DMS79 (cell line): Measurements from ENCODE around the gene PAPPA2.
"Not testable (repeated sequence)": the region's sequence is repeated elsewhere in the genome, so short reads cannot be mapped to it uniquely, and the experiment has no call there.

Source experiments
- DNase-seq: peaks from one replicate; lab custom pipeline; 2025; lab: John Stamatoyannopoulos, UW

PAPPA2 gene

DNA sequence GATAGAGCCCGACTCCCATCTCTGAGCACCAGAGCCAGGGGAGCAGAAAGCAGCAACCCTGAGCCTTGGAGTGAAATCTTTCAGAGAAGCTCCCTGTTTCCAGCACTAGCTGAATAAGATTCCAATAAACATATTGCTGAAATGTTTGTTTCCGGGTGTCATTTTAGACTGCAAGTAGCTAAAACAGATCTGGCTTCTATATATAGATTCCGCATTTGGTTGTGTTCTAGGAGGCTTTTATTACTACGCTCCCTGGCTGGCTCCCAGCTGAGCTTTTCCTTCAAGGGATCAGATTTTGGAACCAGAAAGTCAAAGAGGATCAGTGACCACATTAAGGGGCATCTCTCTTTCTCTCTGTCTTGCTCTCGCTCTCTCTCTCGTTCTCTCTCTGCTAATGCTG is 88.2 kb downstream of the PAPPA2 start:
- no peak for DNase-seq

- no peak for DNase-seq
These were observed 89.4 kb downstream of the PAPPA2 start for GRCh38 chr1:176552217-176552991.

- DNase-seq, result no peak
These were observed 90.0 kb downstream of the PAPPA2 start for GRCh38 chr1:176552999-176553398.

DNA sequence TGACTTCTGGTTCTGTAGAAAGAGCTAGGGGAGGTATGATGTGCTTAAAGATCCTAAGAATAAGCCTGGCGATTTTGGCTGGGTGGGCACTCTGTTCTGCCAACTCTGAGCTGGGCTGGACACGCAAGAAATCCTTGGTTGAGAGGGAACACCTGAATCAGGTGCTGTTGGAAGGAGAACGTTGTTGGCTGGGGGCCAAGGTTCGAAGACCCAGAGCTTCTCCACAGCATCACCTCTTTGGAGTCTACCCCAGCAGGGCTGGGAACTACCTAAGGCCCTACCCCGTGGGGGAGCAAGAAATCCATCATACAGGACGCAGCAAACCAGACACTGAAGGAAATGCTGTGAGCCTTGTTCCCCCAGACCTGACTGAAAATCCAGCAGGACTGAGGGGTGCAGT is 93.3 kb downstream of the PAPPA2 start:
- DNase-seq, result no peak

GRCh38 chr1:176557543-176558258 is 94.7 kb downstream of the PAPPA2 start:
- DNase-seq, result no peak

DNA sequence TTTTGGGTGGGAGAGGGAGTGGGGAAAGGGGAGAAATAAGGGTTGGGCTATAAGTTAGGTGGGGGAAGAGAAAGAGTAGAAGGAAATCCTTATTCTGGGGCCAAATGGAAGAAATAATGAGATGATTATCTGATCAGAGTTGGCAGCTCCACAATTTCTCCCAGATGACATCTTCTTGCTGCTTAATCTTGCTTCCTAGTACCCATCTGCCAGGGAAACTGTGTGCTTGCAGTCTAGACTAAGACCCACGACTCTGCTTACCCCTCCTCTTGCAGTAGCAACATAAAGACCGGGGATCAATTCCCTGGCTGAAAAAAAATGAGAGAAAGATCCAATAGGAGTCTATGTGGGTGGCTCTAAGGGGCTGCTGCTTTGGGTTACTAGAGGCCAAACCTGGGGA is 95.6 kb downstream of the PAPPA2 start:
- DNase-seq, result no peak

- no peak for DNase-seq
These were observed 96.5 kb downstream of the PAPPA2 start for GRCh38 chr1:176559474-176559873.

- peak; percentile 4 for DNase-seq
These were observed 96.9 kb downstream of the PAPPA2 start for GRCh38 chr1:176559878-176560277.

GRCh38 chr1:176560681-176561080 is 97.7 kb downstream of the PAPPA2 start:
- no peak for DNase-seq

- not testable (repeated sequence) for DNase-seq
These were observed 98.8 kb downstream of the PAPPA2 start for GRCh38 chr1:176561761-176562160.

DNA sequence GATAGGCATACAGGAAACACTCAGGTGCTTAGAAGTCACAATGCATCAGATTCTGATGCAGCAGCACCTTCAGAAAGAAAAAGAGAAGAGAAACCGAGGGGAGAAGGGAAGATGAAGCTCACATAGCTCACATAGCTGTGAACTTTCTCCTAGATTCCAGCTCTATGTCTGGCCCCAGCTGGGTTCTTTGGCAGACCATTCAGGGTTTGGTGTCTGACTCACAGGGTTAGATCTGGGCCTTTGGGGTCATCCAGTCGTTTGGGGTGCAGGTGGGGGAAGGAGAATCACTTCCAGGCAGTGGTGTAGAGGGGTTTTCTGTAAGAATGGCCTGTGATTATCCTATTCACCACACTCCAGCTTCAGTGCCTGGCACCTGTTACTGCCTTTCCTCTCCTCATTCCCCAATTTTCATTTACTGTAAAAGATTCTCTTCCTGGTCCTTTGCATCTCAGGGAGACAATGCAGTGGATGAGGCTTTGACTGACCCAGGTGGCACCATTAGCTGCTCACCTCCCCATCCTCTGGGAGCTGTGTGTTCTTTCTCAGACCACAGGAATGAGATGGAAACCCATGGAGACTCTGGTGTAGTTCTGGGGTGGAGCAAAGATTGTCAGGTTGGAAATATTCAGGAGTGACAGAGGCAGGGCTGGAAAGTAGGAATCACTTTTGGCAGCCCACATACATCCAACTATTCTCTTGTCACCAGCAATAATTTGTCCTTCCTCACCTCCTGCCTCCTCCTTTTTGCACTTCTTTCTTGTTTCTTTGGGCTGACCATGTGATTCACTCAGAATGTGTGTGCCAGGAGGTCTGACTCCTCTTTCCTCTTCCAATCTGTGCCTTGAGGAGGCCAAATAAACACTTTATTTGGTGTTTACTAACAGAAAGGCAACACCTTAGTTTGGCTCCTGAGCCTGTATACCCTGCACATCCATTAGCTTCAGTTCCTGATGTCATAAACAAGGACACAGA is 103.3 kb downstream of the PAPPA2 start:
- DNase-seq, result no peak

- DNase-seq, result no peak
These were observed 104.3 kb downstream of the PAPPA2 start for GRCh38 chr1:176567190-176567794.

- no peak for DNase-seq
These were observed 105.2 kb downstream of the PAPPA2 start for GRCh38 chr1:176568185-176568584.

- DNase-seq, result no peak
These were observed 111.8 kb downstream of the PAPPA2 start for GRCh38 chr1:176574756-176575155.

GRCh38 chr1:176575991-176576390 is 113.0 kb downstream of the PAPPA2 start:
- DNase-seq, result no peak

DNA sequence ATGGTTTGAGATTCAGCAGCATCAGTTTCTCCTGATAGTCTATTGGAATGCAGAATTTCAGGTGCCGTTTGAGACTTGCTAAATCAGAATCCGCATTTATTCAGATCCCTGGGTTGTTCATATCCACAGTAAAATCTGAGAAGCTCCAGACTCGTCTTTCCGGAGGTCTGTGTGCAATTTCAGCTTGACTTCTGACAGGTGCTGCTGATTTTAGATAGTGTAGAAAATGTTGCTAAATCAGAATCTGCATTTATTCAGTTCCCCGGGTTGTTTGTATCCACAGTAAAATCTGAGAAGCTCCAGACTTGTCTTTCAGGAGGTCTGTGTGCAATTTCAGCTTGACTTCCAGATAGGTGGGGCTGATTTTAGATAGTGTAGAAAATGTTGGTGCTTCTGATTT is 113.7 kb downstream of the PAPPA2 start:
- DNase-seq, result no peak

DNA sequence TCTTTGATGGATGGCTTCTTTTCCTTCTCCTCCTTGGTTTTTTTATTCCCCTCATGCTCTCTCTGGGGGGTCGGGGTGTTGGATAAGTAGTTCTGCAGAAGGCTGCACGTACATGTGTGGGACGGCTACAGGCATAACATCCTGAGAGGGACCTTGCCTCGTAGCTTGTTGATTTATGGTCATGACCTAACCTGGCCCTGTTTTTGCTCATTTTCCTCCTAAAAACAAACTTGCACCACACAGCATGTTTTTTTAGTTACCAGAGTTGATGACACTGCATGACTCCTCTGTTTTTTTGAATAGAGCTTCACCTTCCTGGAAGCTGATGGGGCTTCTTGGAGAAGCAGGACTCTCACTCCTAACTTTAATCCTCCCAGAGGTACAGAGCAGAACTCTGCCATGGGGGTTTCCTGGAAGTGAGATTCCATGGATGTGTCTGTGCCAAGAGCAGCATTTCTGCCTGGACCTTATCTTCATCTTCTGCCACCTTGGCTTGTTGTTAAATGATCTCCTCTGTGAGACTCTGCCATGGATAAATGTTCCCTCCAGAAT is 114.7 kb downstream of the PAPPA2 start:
- DNase-seq, result no peak

DNA sequence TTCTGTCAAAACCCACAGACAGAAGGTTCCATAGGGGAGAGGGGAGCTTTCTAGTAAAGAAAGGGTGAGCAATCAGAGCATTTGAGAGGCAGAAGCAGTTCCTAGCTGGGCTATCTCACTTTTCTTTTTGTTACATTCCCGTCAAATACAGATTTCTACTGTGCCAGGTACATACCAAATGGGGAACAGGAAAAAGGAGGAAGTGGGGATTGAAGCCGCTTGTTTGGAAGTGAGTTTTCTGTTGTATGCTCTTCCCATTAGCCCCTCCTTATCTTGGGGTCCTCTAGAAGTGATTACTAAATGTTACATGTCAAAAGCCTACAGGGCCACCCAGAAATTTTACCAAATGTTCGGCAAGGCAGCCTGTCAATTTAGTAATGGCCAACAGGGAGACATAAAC is 116.1 kb downstream of the PAPPA2 start:
- DNase-seq, result no peak

- no peak for DNase-seq
These were observed 132.2 kb downstream of the PAPPA2 start for GRCh38 chr1:176595217-176595616.

DNA sequence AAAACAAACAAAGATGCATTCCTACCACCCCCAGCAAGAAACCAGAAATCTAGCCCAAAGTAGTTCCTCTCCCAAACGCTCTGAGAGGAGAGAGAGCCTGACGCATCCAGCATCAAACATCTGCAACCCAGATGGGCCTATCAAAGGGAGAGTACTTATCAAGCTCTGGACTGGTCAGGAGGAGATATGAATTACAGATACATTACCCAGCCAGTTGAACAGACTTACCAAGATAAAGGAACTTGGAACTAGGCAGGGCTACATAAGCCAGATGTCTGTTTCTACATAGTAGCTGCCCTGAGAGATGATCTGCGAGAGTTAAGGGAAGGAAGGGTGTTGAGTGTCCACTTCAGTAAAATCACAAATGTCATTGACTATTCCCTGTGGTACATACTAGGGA is 138.4 kb downstream of the PAPPA2 start:
- no peak for DNase-seq

- no peak for DNase-seq
These were observed 139.5 kb downstream of the PAPPA2 start for GRCh38 chr1:176602388-176603004.
